Fibroblast of peridontal ligament (primary cell): ENCODE data around the gene NOL3.

Experiments used
- DNase-seq: peaks from one replicate; pipeline ENCODE4 v3.0.0-alpha.2; 2010; ENCODE audit errors: extremely low read depth

Gene NOL3

GRCh38 chr16:67190041-67190440 lies 19.7 kb downstream of the NOL3 start, which contains the start of gene EXOC3L1:
Gene EXOC3L1 (minus strand): TSS chr16:67190136. CDS start chr16:67189676, 460 bp downstream.
- DNase-seq, result no peak

DNA sequence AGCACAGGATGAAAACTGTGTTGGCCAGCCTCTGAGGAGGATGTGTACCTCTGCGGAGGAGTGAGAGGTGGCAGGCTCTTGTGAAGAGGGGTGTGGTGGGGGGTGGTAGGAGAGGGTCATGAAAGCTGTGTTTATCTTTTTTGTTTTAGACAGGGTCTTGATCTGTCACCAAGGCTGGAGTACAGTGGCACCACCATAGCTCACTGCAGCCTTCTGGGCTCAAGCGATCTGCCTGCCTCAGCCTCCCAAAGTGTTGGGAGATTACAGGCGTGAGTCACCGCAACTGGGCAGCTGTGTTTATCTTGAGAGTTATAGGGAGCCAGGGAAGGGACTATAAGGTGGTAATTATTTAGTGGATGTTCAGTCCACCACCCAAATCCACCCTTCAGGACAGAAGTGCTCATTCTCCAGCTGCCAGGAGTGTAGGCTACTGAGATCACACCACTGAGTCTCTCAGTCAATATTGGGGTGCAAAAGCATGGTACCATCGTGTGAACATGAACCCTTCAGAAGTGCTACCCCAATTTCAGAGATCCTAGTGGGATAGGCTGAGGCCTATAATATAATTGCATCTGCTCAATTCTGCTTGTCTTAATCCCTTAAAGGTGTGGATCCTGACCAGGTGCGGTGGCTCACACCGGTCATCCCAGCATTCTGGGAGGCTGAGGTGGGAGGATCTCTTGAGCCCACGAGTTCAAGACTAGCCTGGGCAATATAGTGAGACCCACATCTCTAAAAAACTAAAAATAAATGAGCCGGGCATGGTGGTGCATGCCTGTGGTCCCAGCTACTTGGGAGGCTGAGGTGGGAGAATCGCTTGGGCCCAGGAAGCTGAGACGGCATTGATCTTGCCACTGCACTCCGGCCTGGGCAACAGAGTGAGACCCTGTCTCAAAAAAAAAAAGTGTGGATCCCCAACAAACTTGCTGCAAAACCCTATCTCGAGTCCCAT lies 20.4 kb downstream of the NOL3 start:
- peak; percentile 30 for DNase-seq

DNA sequence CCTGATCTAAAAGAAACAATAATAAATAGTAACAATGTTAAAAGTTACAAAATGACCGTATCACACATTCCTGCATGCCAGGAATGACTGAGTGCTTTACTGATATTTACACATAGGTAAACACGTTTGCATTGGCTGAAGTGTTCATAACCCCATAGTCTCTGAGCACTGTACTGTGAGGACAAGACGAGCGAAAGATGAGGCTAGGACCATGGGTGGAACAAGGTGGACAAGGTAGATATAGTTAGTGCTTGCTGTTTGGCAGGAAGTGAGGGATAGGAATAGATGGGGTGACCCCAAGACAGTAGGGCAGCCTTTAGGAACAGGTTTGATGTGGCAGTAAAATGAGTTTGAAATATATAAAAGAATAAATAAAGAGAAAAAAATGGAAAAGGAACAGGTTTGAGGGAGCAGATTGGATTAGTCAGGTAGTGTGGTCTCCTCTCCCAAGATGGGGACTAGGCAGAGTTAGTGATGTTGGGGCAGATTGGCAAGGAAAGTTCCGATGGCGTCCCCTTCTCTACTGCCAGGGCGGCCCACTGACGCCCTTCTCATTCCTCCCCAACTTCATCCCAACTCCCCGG lies 21.2 kb downstream of the NOL3 start:
- no peak for DNase-seq

DNA sequence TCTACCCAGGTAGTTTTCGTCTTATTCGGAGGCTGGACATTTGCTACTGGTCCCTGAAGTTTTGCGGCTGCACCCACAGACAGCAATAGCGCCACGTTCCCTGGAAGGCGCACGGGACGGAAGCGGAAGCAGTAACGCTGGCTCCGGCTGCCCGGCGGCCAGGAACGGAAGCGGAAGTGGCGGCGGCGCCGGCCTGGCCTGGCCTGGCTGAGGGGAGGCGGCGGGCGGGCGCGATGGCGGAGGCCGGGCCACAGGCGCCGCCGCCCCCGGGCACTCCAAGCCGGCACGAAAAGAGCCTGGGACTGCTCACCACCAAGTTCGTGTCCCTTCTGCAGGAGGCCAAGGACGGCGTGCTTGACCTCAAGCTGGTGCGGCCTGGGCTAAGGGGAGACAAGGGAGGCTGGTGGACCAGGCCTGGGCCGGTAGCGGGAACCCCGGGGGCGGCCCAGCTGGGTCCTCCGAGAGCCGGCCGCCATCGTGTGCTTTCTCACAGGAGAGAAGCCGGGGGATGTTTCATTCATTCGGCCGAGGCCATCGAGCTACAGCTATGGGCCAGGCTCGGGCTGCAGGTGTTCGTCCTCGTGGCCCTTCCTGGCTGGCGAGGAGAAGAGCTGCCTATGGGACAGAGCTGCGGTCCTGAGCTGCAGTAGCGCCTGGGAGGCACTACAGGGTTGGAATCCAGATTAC lies 21.8 kb downstream of the NOL3 start, which contains the start of gene E2F4:
Gene E2F4 (plus strand): TSS at position 161 of the 687 bp plus-strand sequence. CDS start 73 bp downstream, at position 234.
- peak; percentile 90 for DNase-seq

GRCh38 chr16:67192781-67193361 lies 22.5 kb downstream of the NOL3 start:
- no peak for DNase-seq

DNA sequence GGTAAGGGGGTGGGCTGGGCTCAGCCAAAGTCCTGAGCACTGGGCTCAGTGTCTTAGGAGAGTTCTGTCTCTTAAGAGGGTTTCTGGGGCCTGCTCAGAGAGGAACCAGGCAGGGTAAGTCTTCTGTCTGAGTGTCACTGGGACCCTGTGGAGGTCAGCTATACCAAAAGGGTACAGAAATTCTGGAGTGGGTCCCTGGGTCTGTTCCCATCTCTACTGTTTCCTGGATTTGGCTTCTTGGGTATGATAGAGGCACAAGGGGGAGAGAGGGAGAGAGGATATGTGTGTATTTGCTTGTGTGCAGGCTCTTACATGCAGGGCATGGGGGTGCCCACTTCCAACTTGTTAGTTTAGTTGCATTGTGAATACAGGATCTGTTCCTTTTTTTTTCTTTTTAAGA lies 23.2 kb downstream of the NOL3 start:
- no peak for DNase-seq

DNA sequence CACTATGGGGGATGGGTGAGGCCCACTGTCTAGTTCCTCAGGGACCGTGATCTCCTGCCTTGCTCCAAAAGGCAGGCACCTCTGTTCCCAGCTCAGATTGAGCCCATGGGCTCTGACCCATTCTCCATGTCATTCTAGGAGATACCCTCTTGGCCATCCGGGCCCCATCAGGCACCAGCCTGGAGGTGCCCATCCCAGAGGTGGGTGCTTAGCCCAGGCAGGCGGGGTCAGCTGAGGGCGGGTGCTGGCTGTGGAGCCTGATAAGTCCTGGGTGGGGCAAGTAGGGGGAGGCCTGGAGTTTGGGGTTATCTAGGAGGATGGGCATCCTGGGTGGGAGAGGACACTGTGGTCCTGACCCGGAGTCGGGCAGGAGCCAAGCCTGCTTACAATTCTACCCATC lies 23.9 kb downstream of the NOL3 start:
- no peak for DNase-seq

GRCh38 chr16:67195676-67196075 lies 25.3 kb downstream of the NOL3 start:
- DNase-seq, result no peak

- no peak for DNase-seq
These were observed 26.5 kb downstream of the NOL3 start for GRCh38 chr16:67196881-67197280.

GRCh38 chr16:67197704-67198103 lies 27.4 kb downstream of the NOL3 start:
- no peak for DNase-seq

DNA sequence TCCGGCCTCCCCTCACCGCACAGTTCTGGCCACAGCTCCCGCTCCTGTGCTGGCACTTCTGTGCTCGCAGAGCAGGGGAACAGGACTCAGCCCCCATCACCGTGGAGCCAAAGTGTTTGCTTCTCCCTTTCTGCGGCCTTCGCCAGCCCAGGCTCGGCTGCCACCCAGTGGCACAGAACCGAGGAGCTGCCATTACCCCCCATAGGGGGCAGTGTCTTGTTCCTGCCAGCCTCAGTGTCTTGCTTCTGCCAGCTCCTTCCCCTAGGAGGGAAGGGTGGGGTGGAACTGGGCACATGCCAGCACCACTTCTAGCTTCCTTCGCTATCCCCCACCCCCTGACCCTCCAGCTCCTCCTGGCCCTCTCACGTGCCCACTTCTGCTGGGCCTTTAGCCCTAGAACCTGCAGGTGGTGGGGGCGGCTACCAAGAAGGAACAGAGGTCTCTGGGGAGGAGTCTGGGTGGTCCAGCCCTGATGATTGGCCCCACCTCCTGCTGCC lies 27.9 kb downstream of the NOL3 start:
- peak; percentile 47 for DNase-seq

DNA sequence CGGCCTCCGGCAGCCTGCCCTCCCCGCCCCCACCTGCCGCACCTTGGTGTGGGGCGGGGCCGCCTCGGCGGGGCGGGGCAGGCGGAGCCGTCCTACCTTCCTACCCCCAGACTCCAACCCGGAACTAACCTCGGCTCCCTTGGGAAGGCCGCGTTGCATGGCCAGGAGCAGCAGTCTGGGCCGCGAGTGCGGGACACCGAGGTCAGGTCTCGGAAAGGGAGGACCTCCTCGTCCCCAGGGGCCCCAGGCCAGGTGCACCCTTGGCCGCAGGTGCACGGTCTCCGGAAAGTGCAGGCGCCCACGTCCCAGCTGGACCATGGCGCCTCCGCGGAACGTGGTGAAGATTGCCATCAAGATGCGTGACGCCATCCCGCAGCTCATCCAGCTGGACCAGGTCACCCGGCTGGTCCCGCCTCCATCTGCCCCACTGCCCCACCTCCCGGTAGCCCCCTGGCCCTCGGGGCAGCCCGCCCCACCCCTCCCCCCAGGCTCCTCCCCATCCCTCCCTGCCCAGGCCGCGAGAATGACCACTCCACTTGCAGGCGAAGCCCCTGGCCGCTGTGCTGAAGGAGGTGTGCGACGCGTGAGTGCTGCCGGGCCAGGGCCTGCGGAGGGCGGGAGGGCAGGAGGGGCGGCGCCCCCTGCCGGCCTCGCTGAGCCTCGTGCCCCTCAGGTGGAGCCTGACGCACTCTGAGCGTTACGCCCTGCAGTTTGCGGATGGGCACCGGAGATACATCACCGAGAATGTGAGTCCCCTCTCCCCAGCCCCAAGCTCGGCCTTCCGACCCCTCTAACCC lies 28.9 kb downstream of the NOL3 start, which contains the start of gene ELMO3:
Gene ELMO3 (plus strand): TSS at position 121 of the 797 bp plus-strand sequence. CDS start 196 bp downstream, at position 317.
- no peak for DNase-seq

GRCh38 chr16:67199808-67200198 lies 29.5 kb downstream of the NOL3 start:
- DNase-seq, result no peak

DNA sequence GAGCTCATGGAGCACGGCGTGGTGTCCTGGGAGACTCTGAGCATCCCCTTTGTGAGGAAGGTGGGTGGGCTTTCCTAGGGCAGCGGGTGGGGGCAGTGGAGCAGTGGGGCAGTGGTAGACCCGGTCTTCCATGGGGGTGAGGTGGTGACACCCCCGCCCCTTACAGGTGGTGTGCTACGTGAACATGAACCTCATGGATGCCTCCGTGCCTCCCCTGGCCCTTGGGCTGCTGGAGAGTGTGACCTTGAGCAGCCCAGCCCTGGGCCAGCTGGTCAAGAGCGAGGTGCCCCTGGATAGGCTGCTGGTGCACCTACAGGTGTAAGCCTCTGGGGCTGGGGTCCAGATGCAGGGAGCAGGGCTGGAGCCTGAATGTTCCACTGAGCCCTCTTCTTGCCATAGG lies 30.2 kb downstream of the NOL3 start:
- DNase-seq, result no peak

DNA sequence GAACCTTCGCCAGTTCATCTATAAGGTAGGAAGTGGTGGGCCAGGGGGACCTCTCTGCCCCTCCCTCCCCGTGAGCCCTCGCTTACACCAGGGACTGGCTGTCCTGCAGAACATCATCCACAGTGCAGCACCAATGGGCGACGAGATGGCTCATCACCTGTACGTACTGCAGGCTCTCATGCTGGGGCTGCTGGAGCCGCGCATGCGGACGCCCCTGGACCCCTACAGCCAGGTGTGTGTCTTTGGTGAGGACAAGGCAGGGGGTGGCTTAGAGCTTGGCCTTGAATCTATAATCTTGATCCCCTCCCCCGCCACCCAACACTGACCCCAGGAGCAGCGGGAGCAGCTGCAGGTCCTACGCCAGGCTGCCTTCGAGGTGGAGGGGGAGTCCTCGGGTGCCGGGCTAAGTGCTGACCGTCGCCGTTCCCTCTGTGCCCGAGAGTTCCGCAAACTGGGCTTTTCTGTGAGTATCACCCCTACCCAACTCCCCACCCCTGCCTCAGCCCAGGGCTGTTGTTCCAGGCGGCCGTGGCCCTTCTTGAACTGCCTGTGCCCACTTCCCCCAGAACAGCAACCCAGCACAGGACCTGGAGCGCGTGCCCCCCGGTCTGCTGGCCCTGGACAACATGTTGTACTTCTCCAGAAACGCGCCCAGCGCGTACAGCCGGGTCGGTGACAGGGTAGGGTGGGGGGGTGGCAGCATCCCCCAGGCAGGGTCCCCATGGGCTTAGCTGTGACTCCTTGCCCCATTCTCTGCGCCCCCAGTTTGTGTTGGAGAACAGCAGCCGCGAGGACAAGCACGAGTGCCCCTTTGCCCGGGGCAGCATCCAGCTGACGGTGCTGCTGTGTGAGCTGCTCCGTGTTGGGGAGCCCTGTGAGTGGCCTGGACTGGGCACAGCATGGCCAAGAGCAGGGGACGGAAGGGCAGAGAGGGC lies 31.3 kb downstream of the NOL3 start:
- no peak for DNase-seq

GRCh38 chr16:67202426-67202825 lies 32.1 kb downstream of the NOL3 start:
- DNase-seq, result no peak

- no peak for DNase-seq
These were observed 32.7 kb downstream of the NOL3 start for GRCh38 chr16:67202956-67203493.

GRCh38 chr16:67204076-67204475 lies 33.7 kb downstream of the NOL3 start:
- no peak for DNase-seq

GRCh38 chr16:67206129-67206837 lies 35.9 kb downstream of the NOL3 start:
- DNase-seq, result no peak
